Measurements from ENCODE around the gene TMIGD3.

The TMIGD3 gene

DNA sequence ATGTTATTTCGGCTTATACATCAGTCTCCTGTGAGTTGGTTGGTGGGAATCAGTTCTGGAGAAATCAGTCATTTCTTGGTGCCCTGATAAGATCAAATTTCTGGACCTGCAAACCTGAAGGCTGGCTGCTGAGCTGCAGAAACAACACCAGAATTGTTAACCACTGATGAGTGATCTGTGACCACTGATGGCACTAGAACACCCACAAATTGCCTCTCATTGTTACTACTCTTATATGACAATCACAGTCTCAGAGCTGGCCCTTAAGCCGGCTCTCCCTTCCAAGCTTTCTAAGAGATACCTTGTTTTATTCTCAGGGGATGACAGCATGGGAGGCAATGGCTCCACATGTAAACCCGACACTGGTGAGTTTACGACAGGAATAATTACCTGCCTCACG, 27.7 kb downstream of the TMIGD3 start:
- peak in 2 of 3 donors; percentile 34 to 52 for DNase-seq (ENCODE audit: low read depth in 3 of 3)

DNA sequence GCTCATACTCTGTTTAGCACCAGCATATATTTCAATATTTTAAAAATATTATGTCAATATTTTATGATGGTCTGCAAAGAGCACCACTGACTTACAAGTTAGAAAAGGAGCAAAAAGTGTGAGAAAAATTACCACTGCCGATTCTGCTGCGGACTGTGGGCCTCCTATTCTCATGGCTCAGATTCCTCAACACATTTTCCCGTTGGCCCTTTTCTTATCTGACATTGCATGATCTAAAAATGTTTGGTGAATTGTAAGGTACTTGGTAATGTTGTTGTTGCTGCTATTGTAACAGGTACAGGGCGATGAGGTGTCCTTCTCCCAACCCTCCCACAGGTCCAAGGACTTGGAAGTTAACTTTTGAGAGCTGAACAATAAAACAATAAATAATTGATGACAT, 28.9 kb downstream of the TMIGD3 start:
- no peak for DNase-seq (ENCODE audit: low read depth in 3 of 3)

DNA sequence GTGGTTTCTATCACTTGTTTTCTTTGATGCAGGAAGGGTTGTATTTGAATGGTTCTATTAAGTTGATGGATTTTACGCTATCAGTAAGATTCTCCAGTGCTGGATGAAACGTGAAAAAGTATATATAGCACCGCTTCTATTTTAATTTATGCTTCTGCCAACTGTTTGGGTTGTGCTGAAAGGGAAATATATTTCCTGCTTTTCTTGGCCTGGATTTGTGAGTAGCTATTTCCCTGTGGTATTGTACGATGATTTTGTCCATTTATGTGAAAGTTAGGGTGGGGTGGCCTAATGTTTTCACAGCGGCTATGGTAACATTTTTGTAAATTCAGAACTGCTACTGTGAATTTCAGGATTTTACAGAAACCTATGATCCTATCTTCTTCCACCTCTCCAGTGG, 29.3 kb downstream of the TMIGD3 start:
- no peak for DNase-seq (ENCODE audit: low read depth in 3 of 3)

DNA sequence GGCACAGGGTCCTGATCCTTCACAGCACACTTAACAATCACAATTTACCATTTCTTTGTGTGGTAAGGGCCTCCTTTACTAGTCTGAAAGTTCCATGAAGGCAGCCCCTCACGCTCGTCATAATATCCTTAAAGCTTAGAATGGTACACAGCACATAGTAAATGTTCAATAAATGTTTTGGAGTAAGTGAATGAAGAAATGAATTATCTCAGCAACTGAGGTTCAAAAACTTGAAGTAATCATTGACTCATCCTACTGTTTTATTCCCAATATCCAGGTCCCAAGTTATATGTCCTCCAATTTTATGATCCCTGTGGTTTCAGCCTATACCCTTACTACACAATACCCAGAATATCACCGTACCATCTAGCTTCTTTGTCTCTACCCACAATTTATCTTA, 31.9 kb downstream of the TMIGD3 start:
- DNase-seq (ENCODE audit: low read depth in 3 of 3): no peak

DNA sequence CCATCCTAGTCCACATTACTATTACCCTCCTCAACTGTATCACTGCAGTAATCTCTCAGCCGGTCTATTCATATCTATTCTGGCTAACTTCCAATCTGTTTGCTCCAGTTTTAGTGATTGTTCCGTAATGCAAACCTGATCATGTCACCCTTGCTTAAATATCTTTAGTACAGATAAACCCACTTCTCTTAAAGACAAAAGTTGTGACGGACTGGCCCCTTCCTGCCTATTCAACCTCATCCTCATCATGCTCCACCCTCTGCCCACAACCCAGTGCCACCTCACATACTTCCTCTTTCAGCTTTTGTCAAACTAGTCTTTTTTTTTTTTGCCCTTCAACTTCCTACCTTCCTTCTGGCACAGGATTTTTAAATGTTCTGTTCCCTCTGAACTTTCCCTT, 32.4 kb downstream of the TMIGD3 start:
- DNase-seq (ENCODE audit: low read depth in 3 of 3): peak in 2 of 3 donors; percentile 36 to 42

DNA sequence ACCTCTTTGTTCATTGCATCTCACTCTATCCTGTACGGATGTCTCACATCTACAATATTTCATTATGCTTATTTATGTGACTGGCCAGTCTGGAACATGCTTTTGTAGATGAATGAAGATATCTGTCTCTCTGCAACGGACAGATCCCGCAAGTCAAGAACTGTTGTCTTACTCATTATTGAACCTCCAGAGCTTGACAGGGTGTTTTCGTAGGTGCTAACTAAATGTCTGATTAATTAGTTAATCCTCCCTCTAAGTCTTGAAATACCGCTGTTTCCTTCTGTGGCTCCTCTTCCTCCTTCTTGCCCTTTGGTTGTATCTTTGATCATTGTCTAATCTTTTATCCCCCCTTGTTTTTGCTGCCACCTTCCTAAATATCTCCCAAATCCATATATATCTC, 32.8 kb downstream of the TMIGD3 start:
- DNase-seq (ENCODE audit: low read depth in 3 of 3): no peak

DNA sequence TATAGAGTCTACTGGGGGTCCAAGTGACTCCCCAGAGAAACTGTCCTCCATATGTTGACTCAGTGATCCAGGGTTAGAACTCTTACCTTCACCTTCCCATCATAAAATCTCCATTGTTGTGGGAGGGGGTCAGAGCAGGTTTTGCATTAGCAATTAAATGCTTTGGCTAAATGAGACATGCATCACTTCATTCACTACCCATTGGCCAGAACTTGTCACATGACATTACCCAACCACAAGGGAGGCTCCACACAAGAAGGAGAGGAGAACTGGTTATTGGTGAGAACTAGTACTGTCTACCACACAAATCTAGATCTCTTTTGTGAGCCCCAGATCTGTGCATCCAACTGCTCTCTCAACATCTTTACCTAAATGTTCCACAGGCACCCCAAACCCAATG, 33.9 kb downstream of the TMIGD3 start:
- DNase-seq (ENCODE audit: low read depth in 3 of 3): no peak

DNA sequence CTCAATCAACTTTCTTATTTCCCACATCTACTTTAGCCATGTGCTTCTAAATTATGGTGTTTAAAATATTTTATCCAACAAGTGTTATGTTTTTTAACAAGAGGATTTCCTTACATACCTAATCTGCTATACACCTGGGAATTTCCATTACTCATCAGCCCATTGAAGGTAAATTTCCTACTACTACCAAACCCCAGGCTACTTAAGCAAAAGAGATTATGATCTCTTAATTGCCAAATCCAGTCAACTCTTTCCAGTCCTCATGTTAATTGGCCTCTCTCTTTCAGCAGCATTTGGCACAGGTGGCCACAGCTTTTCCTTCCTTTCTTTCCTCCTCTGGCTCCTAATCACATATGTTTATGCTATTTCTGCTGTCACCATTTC, 34.7 kb downstream of the TMIGD3 start:
- DNase-seq (ENCODE audit: low read depth in 3 of 3): no peak

DNA sequence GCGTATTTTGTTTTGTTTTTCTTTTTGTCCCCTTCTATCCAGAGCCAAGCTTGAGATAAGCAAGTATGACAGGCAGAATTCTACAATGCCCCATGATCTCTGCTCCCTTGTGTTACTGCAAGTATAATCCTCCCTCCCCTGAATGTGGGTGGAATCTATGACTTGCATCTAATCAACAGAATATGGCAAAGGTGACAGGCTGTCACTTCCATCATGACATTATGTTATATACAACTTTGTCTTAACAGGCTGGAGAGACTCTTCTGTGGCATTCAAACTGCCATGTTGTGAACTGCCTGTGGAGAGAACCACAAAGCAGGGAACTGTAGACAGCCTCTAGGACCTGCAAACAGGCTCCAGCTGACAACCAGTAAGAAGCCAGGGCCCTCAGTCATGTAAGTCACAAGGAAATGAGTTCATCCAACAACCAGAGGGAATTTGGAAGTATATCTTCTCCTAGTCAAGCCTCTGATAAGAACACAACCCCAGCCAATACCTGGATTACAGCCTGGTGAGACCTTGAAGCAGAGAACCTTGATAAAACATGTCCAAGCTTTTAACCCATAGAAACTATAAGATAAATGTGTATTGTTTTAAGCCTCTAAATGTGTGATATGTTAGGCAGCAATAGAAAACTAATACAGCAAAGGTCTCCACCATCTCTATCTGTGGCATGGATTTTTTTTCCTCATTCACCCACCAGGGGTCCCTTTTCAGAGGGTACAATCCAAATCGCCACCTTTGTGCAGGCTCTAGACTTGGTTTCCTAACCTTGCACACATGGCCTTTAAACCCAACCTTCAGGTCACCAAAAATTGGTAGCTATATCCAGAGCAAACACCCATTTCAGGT, 35.3 kb downstream of the TMIGD3 start:
- DNase-seq (ENCODE audit: low read depth in 3 of 3): no peak

DNA sequence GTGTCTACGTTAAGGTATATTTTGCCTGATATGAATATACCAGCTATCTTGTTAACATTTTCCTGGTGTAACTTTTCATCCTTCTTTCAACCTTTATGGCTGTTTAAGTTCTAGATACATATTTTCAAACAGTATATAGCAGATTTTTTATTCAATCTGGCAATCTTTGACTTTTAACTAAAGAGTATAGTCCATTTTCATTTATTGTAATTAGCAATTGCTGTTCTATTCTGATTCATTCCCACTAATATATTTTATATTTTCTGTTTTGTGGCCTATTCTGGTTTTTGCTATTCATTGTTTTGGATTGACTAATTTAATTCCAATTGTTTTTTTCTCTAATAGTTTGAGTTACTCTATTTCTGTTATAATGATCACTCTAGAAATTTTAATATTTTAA, 37.0 kb downstream of the TMIGD3 start:
- DNase-seq (ENCODE audit: low read depth in 3 of 3): no peak

DNA sequence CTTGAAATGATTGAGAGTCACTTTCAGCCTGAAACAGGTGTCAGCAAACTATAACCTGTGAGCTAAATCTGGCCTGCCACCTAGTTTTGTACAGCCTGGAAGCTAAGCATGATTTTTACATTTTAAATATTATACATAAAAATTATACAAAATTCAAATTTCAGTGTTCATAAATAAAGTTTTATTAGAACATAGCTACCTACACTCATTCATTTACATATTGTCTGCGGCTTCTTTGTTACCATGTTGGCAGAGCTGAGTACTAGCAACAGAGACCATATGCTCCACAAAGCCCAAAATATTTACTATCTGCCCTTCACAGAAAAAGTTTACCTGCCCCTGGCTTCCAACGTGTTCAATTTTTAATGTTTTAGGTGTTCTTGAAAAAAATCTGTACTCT, 37.7 kb downstream of the TMIGD3 start:
- no peak for DNase-seq (ENCODE audit: low read depth in 3 of 3)

DNA sequence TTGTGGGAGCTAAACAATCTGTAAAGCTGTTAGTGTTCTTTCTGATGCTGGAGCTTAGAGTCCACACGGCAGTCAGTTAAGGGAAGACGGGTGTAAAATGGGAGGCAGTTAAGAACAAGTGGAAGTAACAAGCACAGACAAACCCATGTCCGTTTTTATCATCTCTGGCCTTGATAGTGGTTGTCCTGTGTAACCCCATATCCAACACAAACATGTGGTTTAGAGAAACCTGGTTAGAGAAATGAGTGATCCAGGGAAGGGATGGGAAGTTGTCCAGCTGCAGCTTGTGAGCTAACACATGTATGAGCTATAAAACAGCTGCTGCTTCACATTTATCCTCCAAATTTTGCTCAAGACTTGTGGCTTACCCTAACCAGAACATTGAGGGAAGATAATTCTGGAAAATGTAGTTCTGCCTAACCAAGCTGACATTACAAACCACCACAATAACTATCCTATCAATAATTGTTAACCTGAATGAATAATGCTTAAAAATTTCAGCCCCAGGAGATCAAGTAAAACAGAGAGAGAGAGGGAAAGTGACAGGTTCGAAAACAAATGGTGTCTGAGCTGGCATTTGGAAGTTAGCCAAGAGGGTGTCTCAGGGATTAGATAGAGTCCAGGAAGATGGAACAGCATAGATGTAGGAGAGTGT, 40.3 kb downstream of the TMIGD3 start:
- DNase-seq (ENCODE audit: low read depth in 3 of 3): no peak

DNA sequence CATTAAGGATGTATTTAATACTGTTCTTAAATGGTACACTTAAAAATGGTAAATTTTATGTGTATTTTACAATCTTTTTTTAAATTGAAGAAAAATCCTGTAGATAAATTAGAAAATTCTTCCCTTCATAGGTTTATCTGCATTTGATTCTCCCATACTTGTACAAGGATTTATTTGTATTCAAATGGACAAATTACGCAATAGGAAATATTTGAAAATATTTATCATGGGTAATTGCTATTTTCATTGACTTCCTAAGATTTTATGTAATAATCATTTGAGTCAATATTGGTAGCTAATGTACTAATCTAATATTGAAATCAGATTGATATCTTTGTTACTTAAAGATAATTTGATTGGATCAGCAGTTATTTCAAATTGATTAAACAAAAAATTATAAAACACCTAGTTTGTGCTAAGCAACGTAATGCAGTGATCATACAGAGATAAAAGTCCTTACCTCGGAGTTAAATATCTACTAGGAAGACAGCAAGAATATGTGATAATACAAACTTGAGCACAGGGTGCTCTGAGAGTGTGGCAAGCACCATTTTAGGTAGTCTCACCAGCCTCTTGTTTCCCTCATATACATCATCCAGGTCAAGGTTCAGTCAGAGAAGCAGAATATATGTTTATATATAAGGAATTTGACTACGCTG, 40.9 kb downstream of the TMIGD3 start:
- DNase-seq (ENCODE audit: low read depth in 3 of 3): no peak

DNA sequence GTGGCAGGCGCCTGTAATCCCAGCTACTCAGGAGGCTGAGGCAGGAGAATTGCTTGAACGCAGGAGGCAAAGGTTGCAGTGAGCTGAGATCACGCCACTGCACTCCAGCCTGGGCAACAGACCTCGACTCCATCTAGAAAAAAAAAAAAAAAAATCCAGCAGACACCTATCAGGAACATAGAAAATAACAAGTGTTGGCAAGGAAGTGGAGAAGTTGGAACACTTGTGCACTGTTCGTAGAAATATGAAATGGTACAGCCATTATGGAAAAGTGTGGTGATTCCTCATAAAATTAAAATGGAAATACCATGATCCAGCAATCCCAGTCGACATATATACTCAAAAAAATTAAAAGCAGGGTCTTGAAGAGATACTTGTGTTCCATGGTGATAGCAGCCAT, 41.7 kb downstream of the TMIGD3 start:
- DNase-seq (ENCODE audit: low read depth in 3 of 3): no peak

DNA sequence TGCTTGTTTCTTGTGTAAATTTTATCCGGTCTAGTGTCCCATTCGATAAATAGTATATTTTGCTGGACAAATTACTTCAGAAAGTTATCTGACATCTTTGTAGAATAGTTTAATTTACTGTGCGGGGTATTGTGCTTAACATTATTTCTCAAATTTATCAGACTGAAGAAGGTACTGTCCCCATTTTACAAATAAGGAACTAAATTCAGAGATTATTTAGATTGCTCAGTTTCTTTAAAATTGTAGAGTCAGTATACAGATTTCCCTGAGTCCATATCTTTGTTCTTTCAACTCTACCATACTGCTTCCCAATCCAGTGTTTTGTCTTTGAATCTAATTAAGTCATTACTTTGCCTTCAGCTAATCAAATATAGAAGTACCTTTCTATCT, 47.8 kb downstream of the TMIGD3 start:
- DNase-seq (ENCODE audit: low read depth in 3 of 3): no peak

DNA sequence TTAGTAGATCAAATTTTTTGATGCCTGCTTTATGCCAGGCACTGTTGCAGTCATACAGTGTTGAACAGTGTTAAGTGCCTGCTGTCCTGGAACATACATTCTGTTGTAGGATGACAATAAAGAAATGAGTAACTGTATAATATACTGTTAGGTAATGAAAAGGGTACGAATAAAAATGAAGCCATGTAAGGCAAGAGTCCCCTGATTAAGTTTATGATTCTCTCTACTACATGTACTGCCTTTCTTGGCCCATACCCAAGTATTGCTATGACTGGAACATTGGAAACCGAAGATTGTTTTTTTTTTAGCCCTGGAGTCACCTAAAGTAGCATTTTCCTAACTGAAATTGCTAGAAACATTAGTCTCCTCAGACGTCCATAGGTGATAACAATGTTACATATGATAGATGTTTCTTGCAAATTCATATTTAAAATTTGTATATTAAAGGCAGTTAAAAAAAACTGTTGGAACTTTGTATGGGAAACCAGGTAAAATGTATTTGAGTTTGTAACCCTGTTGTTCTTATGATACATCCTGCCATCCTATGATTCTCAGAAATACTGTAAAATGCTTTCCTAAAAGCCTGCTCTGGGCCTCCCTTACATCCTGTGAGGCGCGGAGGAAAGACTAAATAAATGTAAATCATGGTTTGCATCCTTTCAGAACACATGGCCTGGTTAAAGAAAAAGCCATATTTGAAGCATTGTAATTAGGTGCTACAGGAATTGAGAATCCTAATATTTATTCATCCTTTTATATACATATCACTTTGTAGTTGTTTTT, 48.4 kb downstream of the TMIGD3 start:
- peak in 1 of 3 donors; percentile 38 for DNase-seq (ENCODE audit: low read depth in 3 of 3)

DNA sequence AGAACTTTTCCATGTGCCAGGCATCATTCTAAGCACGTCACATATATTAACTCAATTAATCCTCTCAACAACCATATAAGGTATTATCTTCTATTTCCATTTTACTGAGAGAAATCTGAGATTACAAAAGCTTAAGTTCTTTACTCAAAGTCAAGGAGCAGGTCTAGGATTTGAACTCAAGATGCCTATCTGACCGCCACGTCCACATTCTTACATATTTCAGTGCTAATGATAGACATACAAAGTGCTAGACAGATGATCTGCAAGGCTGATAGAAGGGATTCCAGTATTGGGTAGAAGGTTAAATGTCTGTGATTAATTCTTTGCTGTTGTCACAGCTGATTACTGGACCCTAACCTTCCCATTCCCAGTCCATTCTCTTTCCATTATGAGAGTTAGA, 49.7 kb downstream of the TMIGD3 start:
- DNase-seq (ENCODE audit: low read depth in 3 of 3): no peak

DNA sequence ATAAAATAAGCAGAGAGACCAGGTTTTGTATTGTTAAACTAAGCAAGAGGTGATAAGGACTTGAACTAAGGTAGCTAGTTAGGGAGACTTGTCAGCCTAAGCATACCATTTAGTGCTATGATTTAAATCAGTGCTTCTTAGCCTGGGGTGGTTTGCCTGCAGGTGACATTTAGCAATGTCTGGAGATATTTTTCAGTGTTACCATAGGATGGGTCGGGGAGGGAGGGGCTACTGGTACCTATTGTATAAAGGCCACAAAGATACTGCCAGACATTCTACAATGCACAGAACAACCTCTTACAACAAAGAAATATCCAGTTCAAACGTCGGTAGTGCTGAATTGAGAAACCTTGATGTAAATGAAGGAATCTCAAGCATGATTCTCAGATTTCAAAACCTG, 50.9 kb downstream of the TMIGD3 start:
- DNase-seq (ENCODE audit: low read depth in 3 of 3): no peak

DNA sequence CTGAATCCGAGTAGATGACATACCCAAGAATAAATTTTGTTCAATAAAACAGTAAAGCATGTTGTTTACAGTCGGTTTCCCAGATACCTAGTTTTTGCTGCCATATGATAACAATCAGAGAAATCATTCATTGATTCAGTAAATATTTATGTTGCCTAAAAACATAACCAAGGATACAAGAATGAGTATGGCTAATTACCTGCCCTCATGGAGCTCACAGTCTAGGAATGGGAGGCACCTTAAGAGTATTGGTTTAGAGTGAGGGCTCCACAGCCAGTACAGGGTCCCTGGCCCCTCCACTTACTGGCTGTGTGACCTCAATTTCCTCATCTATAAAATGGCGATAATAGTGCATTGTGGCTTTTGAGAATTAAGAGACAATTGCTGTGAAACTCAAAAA, 53.2 kb downstream of the TMIGD3 start:
- no peak for DNase-seq (ENCODE audit: low read depth in 3 of 3)

DNA sequence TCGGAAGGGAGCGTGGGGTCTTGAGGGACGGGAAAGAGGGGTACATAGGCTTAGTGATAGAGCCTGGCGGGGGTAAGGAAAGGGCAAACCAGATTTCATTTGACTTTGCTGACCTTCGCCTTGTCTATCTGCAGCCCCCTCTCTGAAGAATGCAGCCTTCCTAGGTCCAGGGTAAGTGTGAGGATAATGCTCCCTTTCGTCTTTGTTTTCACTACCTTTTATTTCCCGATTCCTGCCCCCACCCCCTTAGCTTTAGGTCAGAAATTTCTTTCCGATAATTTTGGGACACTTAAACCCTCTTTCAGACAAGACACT, 53.8 kb downstream of the TMIGD3 start:
- DNase-seq (ENCODE audit: low read depth in 3 of 3): no peak

DNA sequence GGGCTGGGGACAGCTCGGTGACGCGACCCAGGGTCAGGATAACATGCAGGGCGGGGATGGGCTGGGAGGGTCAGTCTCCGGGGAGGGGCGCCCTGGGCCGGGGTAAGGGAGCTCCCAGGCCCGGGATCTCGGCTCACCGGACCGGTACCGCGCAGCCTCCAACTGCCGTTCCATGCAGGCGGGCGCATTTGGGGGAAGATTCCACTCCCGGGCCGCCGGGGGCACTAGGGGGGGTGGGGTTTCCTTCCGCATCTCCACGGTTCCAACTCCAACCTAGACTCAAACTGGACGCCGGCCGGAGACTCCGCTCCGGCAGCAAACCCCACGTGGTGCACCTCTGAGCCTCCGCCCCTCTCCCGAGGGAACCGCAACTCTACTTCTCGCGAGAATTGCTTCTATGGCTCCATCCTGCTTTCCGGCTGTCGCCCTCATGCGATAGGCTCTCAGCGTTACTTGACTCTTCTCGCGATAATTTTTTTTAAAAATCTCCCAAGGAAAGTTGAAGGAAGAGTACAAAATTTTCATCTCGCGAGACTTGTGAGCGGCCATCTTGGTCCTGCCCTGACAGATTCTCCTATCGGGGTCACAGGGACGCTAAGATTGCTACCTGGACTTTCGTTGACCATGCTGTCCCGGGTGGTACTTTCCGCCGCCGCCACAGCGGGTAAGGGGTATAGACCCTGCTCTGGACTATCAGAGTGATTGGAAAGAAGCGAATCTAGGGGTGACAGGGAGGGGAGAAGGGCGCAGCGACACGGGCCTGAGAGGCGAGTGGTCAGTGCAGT, 54.3 kb downstream of the TMIGD3 start, which contains the start of the genes ATP5PB and WDR77:
Gene ATP5PB (plus strand): TSS at position 547 of the 785 bp plus-strand sequence. CDS start 78 bp downstream, at position 625.
Gene WDR77 (minus strand): TSS at position 339 of the 785 bp plus-strand sequence. CDS start 87 bp downstream, at position 252.
- peak; percentile 79 to 89 (median 83) for DNase-seq (ENCODE audit: low read depth in 3 of 3)
